Keratinocyte (primary cell): ENCODE data around the gene CHRNB4. TPM values are rescaled to one million over a fixed set of nuclear protein-coding genes. Genes with fewer than 3 reads are reported as not detected.

Experiments
- DNase-seq: peaks from one replicate; pipeline ENCODE4 v3.0.0-alpha.2; 2011; ENCODE audit warnings: low read depth, missing footprints, low spot score
- FAIRE-seq: peaks from 2 replicates; lab custom pipeline; 2011; peaks lifted over from hg19 to GRCh38; lab: Jason Lieb, UNC
- H2AFZ ChIP-seq: 2 replicates; pipeline ENCODE4 v1.6.0; 2012; ENCODE audit warnings: low read length, control low read depth, inconsistent platforms; ENCODE audit not compliant: control insufficient read depth
- H3K27ac ChIP-seq: 2 replicates; pipeline ENCODE4 v1.5.1; 2011; ENCODE audit warnings: low read length; ENCODE audit not compliant: control insufficient read depth, insufficient read depth
- H3K27me3 ChIP-seq: 3 replicates; pipeline ENCODE4 v1.6.0; 2011; ENCODE audit warnings: low read length; ENCODE audit not compliant: control insufficient read depth, insufficient read depth; ENCODE audit errors: extremely low read depth
- H3K36me3 ChIP-seq, 2 experiments: 2 replicates in 1 of 2; 3 replicates in 1 of 2; pipeline ENCODE4 v1.5.1; 2011; ENCODE audit warnings: low read length in 2 of 2, mild to moderate bottlenecking in 1 of 2; ENCODE audit not compliant: control insufficient read depth in 2 of 2, insufficient read depth in 2 of 2; ENCODE audit errors: extremely low read depth in 1 of 2
- H3K4me1 ChIP-seq: 3 replicates; pipeline ENCODE4 v1.5.1; 2011; ENCODE audit warnings: low read length; ENCODE audit not compliant: control insufficient read depth, insufficient read depth; ENCODE audit errors: extremely low read depth
- H3K4me2 ChIP-seq: 3 replicates; pipeline ENCODE4 v1.6.0; 2011; ENCODE audit warnings: low read depth, low read length; ENCODE audit not compliant: control insufficient read depth, insufficient read depth; ENCODE audit errors: extremely low read depth
- H3K4me3 ChIP-seq, 3 experiments: fragments of 200-600 bp in 1 of 3; sonication (generic) in 1 of 3; 2 replicates in 2 of 3; 3 replicates in 1 of 3; pipeline ENCODE4 v1.5.1; 2011 to 2016; ENCODE audit warnings: low read length in 3 of 3, mild to moderate bottlenecking in 3 of 3, control low read depth in 2 of 3, inconsistent platforms in 1 of 3, low read depth in 1 of 3, mixed read lengths in 1 of 3, mixed run types in 1 of 3, moderate library complexity in 1 of 3; ENCODE audit not compliant: control insufficient read depth in 2 of 3, insufficient read depth in 2 of 3; ENCODE audit errors: extremely low read depth in 1 of 3
- H3K79me2 ChIP-seq: 2 replicates; pipeline ENCODE4 v1.6.0; 2012; ENCODE audit warnings: low read length; ENCODE audit not compliant: control insufficient read depth, insufficient read depth
- H3K9ac ChIP-seq: 3 replicates; pipeline ENCODE4 v1.6.0; 2011; ENCODE audit warnings: low read length; ENCODE audit not compliant: control insufficient read depth, insufficient read depth; ENCODE audit errors: extremely low read depth
- H3K9me1 ChIP-seq: 3 replicates; pipeline ENCODE4 v1.6.0; 2011; ENCODE audit warnings: low read length; ENCODE audit not compliant: control insufficient read depth, insufficient read depth; ENCODE audit errors: extremely low read depth
- H3K9me3 ChIP-seq: 2 replicates; pipeline ENCODE4 v1.5.1; 2012; ENCODE audit warnings: low read depth, low read length; ENCODE audit not compliant: control insufficient read depth
- H4K20me1 ChIP-seq: 3 replicates; pipeline ENCODE4 v1.6.0; 2011; ENCODE audit warnings: low read length; ENCODE audit not compliant: control insufficient read depth, insufficient read depth; ENCODE audit errors: extremely low read depth
- CTCF ChIP-seq, 3 experiments: IDR thresholded peaks in 1 of 3; conservative IDR thresholded peaks in 1 of 3; optimal IDR thresholded peaks in 1 of 3; 2 replicates in 2 of 3; 3 replicates in 1 of 3; pipeline versions ENCODE3 to v1.5.1; 2011; ENCODE audit warnings: low read length in 3 of 3, mild to moderate bottlenecking in 3 of 3, moderate library complexity in 2 of 3, control low read depth in 1 of 3, inconsistent platforms in 1 of 3; ENCODE audit not compliant: insufficient read depth in 2 of 3; ENCODE audit errors: extremely low read depth in 1 of 3
- EZH2 ChIP-seq: IDR thresholded peaks from one replicate; pipeline ENCODE4 v1.6.1; 2012; ENCODE audit warnings: inconsistent platforms, mild to moderate bottlenecking, low read length, moderate library complexity
- dilution Hi-C: fragments of 300-500 bp; cut with MboI; formaldehyde crosslinking; loops from one replicate; pipeline ENCODE4 v1.7.0; 2020; ENCODE audit warnings: low sequenced_read_pairs; ENCODE audit not compliant: extremely low pct_ligation_motif_present
- polyA plus RNA-seq, 5 experiments: library from polyadenylated mRNA; depleted of rRNA in 3 of 5; stranded (reverse) in 3 of 5; stranded (forward) in 1 of 5; unstranded in 1 of 5; fragments of >200 nt; gene quantifications; 1 replicate in 1 of 5; 2 replicates in 3 of 5; 3 replicates in 1 of 5; pipeline versions ENCODE4 v1.2.1 to v1.2.3, GENCODE V29; 2011 to 2012; ENCODE audit warnings: missing spikeins in 2 of 5, low read depth in 1 of 5, low replicate concordance in 1 of 5

CHRNB4 gene
- polyA plus RNA-seq, 1 donor (not counting 4 experiments of a cell fraction or from before 2014, with no cell fraction given) = 0.04 TPM

GRCh38 chr15:78618490-78618934 lies 22.5 kb downstream of the CHRNB4 start:
- TF ChIP-seq EZH2 = no peak
- peak; percentile 74 to 84 (median 77) for TF ChIP-seq CTCF (optimal IDR thresholded peaks at IDR 0.05 in 1 of 3, IDR thresholded peaks at IDR 0.05 in 1 of 3, conservative IDR thresholded peaks at IDR 0.05 in 1 of 3; ENCODE audit: extremely low read depth in 1 of 3, insufficient read depth in 2 of 3, low read length in 3 of 3)
- no peak overlapping the region for H3K4me3 ChIP-seq
- FAIRE-seq (peak; percentile 67), DNase-seq (no peak)
- no peak overlapping the region for H3K27ac ChIP-seq
- no peaks in the 10 kb centered on the region for H3K9me3 ChIP-seq
- no peak overlapping the region for H3K4me2 ChIP-seq
- H2AFZ ChIP-seq = no peak overlapping the region
- H3K27me3 ChIP-seq = peaks cover 38% of the 10 kb centered on the region
- no peak overlapping the region for H3K9ac ChIP-seq
- no peaks in the 10 kb centered on the region for H3K79me2 ChIP-seq
- no peaks in the 10 kb centered on the region for H3K36me3 ChIP-seq
- no peaks in the 10 kb centered on the region for H3K4me1 ChIP-seq
- H4K20me1 ChIP-seq = no peaks in the 10 kb centered on the region
- dilution Hi-C loops = no loop called here
- no peaks in the 10 kb centered on the region for H3K9me1 ChIP-seq

GRCh38 chr15:78618064-78618463 lies 22.9 kb downstream of the CHRNB4 start:
- Histone ChIP-seq H3K27ac (no peak overlapping the region), H3K4me3 (no peak overlapping the region), H3K79me2 (no peaks in the 10 kb centered on the region), H3K4me1 (no peaks in the 10 kb centered on the region), H3K9me3 (no peaks in the 10 kb centered on the region), H3K9ac (no peak overlapping the region), H3K4me2 (no peak overlapping the region), H3K36me3 (no peaks in the 10 kb centered on the region), H2AFZ (no peak overlapping the region), H3K27me3 (peaks cover 38% of the 10 kb centered on the region), H4K20me1 (no peaks in the 10 kb centered on the region), H3K9me1 (no peaks in the 10 kb centered on the region)
- TF ChIP-seq EZH2 = no peak
- TF ChIP-seq CTCF (optimal IDR thresholded peaks at IDR 0.05 in 1 of 3, IDR thresholded peaks at IDR 0.05 in 1 of 3, conservative IDR thresholded peaks at IDR 0.05 in 1 of 3; ENCODE audit: extremely low read depth in 1 of 3, insufficient read depth in 2 of 3, low read length in 3 of 3) = no peak
- FAIRE-seq (no peak), DNase-seq (no peak)
- dilution Hi-C loops = no loop called here
